A549 (cell line): ENCODE measurements around the gene BNIP5. TPM values are rescaled to one million over a fixed set of nuclear protein-coding genes. Genes with fewer than 3 reads are reported as not detected.

ENCODE experiments used
- ATAC-seq, 2 experiments: fragments of 200-7000 bp in 1 of 2; fragments of >200 bp in 1 of 2; cut with Nextera tagmentation in 1 of 2; cut with Tn5 transposase in 1 of 2; 3 replicates each; pipeline versions ENCODE4 v1.8.0 to v1.9.1; 2018 to 2020; ENCODE audit warnings: mild to moderate bottlenecking in 1 of 2, moderate library complexity in 1 of 2
- CTCF ChIA-PET: fragments of 300-600 bp; sonication (Branson Sonifier 250); formaldehyde crosslinking; extraction: SDS; loops from one replicate; lab custom pipeline; 2021; ENCODE audit warnings: antibody characterized with exemption, inconsistent platforms; lab: Yijun Ruan, JAX
- POLR2A ChIA-PET: fragments of 350-600 bp; formaldehyde crosslinking; extraction: SDS; loops from one replicate; lab custom pipeline; 2021; ENCODE audit warnings: antibody characterized with exemption, inconsistent platforms; lab: Yijun Ruan, JAX
- DNase-seq, 2 experiments: peaks; one replicate each; pipeline versions ENCODE4 v3.0.0 to v3.0.0-alpha.2; 2011 to 2016; ENCODE audit warnings: low read depth in 1 of 2, low spot score in 1 of 2
- FAIRE-seq: peaks from 2 replicates; lab custom pipeline; 2011; peaks lifted over from hg19 to GRCh38; lab: Jason Lieb, UNC
- H3K27ac ChIP-seq, 2 experiments: fragments of >200 bp; sonication (Bioruptor Twin); formaldehyde crosslinking; 3 replicates each; pipeline ENCODE4 v1.5.1; 2016 to 2017
- H3K4me1 ChIP-seq: fragments of >200 bp; sonication (Bioruptor Twin); formaldehyde crosslinking; 3 replicates; pipeline ENCODE4 v1.6.1; 2016
- H3K4me2 ChIP-seq: fragments of >200 bp; sonication (Bioruptor Twin); formaldehyde crosslinking; 3 replicates; pipeline ENCODE4 v1.6.1; 2016
- H3K4me3 ChIP-seq: fragments of >200 bp; sonication (Bioruptor Twin); formaldehyde crosslinking; 3 replicates; pipeline ENCODE4 v1.5.1; 2016
- H3K9me3 ChIP-seq: fragments of >200 bp; sonication (Bioruptor Twin); formaldehyde crosslinking; 3 replicates; pipeline ENCODE4 v1.6.1; 2016
- BHLHE40 ChIP-seq: IDR thresholded peaks from 2 replicates; pipeline ENCODE4 v1.6.1; 2012; ENCODE audit warnings: low read depth, low read length, inconsistent platforms
- CBX2 ChIP-seq: fragments of 200-600 bp; sonication (generic); IDR thresholded peaks from 2 replicates; pipeline ENCODE4 v1.6.1; 2016; ENCODE audit warnings: low read depth, mild to moderate bottlenecking, borderline replicate concordance
- CHD4 ChIP-seq: fragments of 200-600 bp; sonication (generic); IDR thresholded peaks from 2 replicates; pipeline ENCODE4 v1.6.1; 2016; ENCODE audit warnings: antibody characterized with exemption, mild to moderate bottlenecking, borderline replicate concordance
- E2F6 ChIP-seq: IDR thresholded peaks from 2 replicates; pipeline ENCODE4 v1.6.1; 2012; ENCODE audit warnings: low read depth, borderline replicate concordance
- ELK1 ChIP-seq: fragments of 150-350 bp; IDR thresholded peaks from 2 replicates; pipeline ENCODE4 v1.6.1; 2014; ENCODE audit warnings: low read depth, mild to moderate bottlenecking, low read length
- EP300 ChIP-seq, 2 experiments: fragments of >200 bp; sonication (Bioruptor Twin); formaldehyde crosslinking; IDR thresholded peaks; 2 replicates in 1 of 2; 3 replicates in 1 of 2; pipeline ENCODE4 v1.6.1; 2016 to 2017
- FOSL2 ChIP-seq, 2 experiments: fragments of 450-650 bp in 1 of 2; fragments of >200 bp in 1 of 2; sonication (Bioruptor Twin) in 1 of 2; formaldehyde crosslinking; IDR thresholded peaks; 2 replicates each; pipeline versions ENCODE4 v1.5.0 to v1.6.1; 2016 to 2020; ENCODE audit warnings: mild to moderate bottlenecking in 1 of 2, moderate library complexity in 1 of 2
- JUN ChIP-seq, 2 experiments: fragments of >200 bp; sonication (Bioruptor Twin); formaldehyde crosslinking; IDR thresholded peaks; 2 replicates in 1 of 2; 3 replicates in 1 of 2; pipeline ENCODE4 v1.6.1; 2016 to 2017
- MAFK ChIP-seq: fragments of 450-650 bp; IDR thresholded peaks from 2 replicates; pipeline ENCODE4 v1.6.1; 2014; ENCODE audit not compliant: partially characterized antibody
- NFE2L2 ChIP-seq: fragments of 150-350 bp; conservative IDR thresholded peaks from 2 replicates; pipeline ENCODE4 v1.6.1; 2014; ENCODE audit warnings: low read length
- NPAS2 ChIP-seq: fragments of 250-450 bp; sonication (Bioruptor Pico); IDR thresholded peaks from 2 replicates; pipeline ENCODE4 v1.8.0; 2022; ENCODE audit warnings: mild to moderate bottlenecking, moderate library complexity, borderline replicate concordance
- NR3C1 ChIP-seq: fragments of >200 bp; sonication (Bioruptor Twin); formaldehyde crosslinking; IDR thresholded peaks from 3 replicates; pipeline ENCODE4 v1.6.1; 2017
- POLR2A ChIP-seq: IDR thresholded peaks from 2 replicates; pipeline ENCODE4 v1.6.1; 2012; ENCODE audit warnings: mild to moderate bottlenecking, low read length
- RAD21 ChIP-seq, 2 experiments: fragments of >200 bp in 1 of 2; sonication (Bioruptor Twin) in 1 of 2; formaldehyde crosslinking in 1 of 2; IDR thresholded peaks in 1 of 2; conservative IDR thresholded peaks in 1 of 2; 2 replicates in 1 of 2; 3 replicates in 1 of 2; pipeline ENCODE4 v1.6.1; 2012 to 2018; ENCODE audit warnings: inconsistent platforms in 1 of 2
- RCOR1 ChIP-seq: fragments of 150-350 bp; IDR thresholded peaks from 2 replicates; pipeline ENCODE4 v1.6.1; 2014; ENCODE audit warnings: antibody characterized with exemption, low read length, low read depth
- RNF2 ChIP-seq: fragments of 200-600 bp; sonication (generic); IDR thresholded peaks from 2 replicates; pipeline ENCODE4 v1.6.1; 2016; ENCODE audit warnings: low read depth, mild to moderate bottlenecking, antibody characterized with exemption, moderate library complexity, borderline replicate concordance
- TP53 ChIP-seq: fragments of 250-450 bp; sonication (Bioruptor Pico); IDR thresholded peaks from 2 replicates; pipeline ENCODE4 v1.5.0; 2021; ENCODE audit warnings: mild to moderate bottlenecking, moderate library complexity
- ZC3H11A ChIP-seq: fragments of 450-650 bp; IDR thresholded peaks from 2 replicates; pipeline ENCODE4 v1.6.1; 2014; ENCODE audit warnings: antibody characterized with exemption, mild to moderate bottlenecking
- WGBS: methylation state at CpG from one replicate; pipeline ENCODE4 v1.1.6; 2017; ENCODE audit errors: missing lambda C conversion rate; 5-methylcytosine and 5-hydroxymethylcytosine counted together
- polyA plus RNA-seq, 4 experiments: library from polyadenylated mRNA; depleted of rRNA in 3 of 4; stranded (reverse); fragments of >200 nt; fragmentation: RNase III in 1 of 4; extraction: RNeasy Plus Mini Kit Qiagen cat#74134 plus additional on column Dnase treatment in 1 of 4; gene quantifications; 2 replicates in 3 of 4; 3 replicates in 1 of 4; pipeline ENCODE4 v1.2.3, GENCODE V29; 2011 to 2017
- TF ChIP-seq, protein P1 (sequence below): fragments of 250-450 bp; sonication (Bioruptor Pico); IDR thresholded peaks from 2 replicates; pipeline ENCODE4 v1.5.0; 2021; ENCODE audit warnings: mild to moderate bottlenecking, moderate library complexity, borderline replicate concordance
- TF ChIP-seq, protein P2 (sequence below): fragments of 450-650 bp; IDR thresholded peaks from 2 replicates; pipeline ENCODE4 v1.6.1; 2014; ENCODE audit warnings: antibody characterized with exemption
- TF ChIP-seq, protein P3 (sequence below): IDR thresholded peaks from 2 replicates; pipeline ENCODE4 v1.6.1; 2012
- TF ChIP-seq, protein P4 (sequence below): fragments of >200 bp; sonication (Bioruptor Twin); formaldehyde crosslinking; IDR thresholded peaks from 2 replicates; pipeline ENCODE4 v1.6.1; 2016

BNIP5 gene
- polyA plus RNA-seq, 2 of the 4 experiments (the other 2 are of a cell fraction): not detected

GRCh38 chr6:36268478-36269275, 68.0 kb downstream of the BNIP5 start:
- FAIRE-seq (no peak), DNase-seq (no peak), ATAC-seq (no peak)
- 85% methylated on average over 10 of the region's 12 CpGs for WGBS
- H3K9me3 ChIP-seq: no peaks in the 10 kb centered on the region; the same call in 2 of the 3 replicates
- H3K4me2 ChIP-seq: no peak overlapping the region
- TF ChIP-seq EP300 (IDR thresholded peaks at IDR 0.05) (no peak), TP53 (CRISPR knock-in tag) (no peak), RCOR1 (no peak), MAFK (no peak), RNF2 (no peak)
- ChIA-PET CTCF (interaction anchor here (0.8 to 2.8 kb wide), 4 partner anchors 17 to 34 kb away, joined by 3 to 7 read pairs (median 4); no protein-coding TSS in a partner anchor), POLR2A (no interaction called here)
- H3K4me3 ChIP-seq: no peak overlapping the region
- H3K27ac ChIP-seq: no peak overlapping the region
- H3K4me1 ChIP-seq: no peaks in the 10 kb centered on the region

GRCh38 chr6:36267731-36268477, 68.8 kb downstream of the BNIP5 start:
- no peak for TF ChIP-seq FOSL2 (IDR thresholded peaks at IDR 0.05)
- TF ChIP-seq FOSL2 (CRISPR knock-in tag; IDR thresholded peaks at IDR 0.05): no peak
- TF ChIP-seq NR3C1: no peak
- no peak for TF ChIP-seq RAD21 (conservative IDR thresholded peaks at IDR 0.05 in 1 of 2, IDR thresholded peaks at IDR 0.05 in 1 of 2)
- no peak for TF ChIP-seq ZC3H11A
- TF ChIP-seq, protein P1, sequence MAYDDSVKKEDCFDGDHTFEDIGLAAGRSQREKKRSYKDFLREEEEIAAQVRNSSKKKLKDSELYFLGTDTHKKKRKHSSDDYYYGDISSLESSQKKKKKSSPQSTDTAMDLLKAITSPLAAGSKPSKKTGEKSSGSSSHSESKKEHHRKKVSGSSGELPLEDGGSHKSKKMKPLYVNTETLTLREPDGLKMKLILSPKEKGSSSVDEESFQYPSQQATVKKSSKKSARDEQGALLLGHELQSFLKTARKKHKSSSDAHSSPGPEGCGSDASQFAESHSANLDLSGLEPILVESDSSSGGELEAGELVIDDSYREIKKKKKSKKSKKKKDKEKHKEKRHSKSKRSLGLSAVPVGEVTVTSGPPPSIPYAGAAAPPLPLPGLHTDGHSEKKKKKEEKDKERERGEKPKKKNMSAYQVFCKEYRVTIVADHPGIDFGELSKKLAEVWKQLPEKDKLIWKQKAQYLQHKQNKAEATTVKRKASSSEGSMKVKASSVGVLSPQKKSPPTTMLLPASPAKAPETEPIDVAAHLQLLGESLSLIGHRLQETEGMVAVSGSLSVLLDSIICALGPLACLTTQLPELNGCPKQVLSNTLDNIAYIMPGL (CRISPR knock-in tag): no peak
- TF ChIP-seq, protein P2, sequence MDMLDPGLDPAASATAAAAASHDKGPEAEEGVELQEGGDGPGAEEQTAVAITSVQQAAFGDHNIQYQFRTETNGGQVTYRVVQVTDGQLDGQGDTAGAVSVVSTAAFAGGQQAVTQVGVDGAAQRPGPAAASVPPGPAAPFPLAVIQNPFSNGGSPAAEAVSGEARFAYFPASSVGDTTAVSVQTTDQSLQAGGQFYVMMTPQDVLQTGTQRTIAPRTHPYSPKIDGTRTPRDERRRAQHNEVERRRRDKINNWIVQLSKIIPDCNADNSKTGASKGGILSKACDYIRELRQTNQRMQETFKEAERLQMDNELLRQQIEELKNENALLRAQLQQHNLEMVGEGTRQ: no peak
- TF ChIP-seq JUN (IDR thresholded peaks at IDR 0.05): no peak
- no peak for TF ChIP-seq ELK1
- no peak for TF ChIP-seq E2F6
- TF ChIP-seq NFE2L2: no peak
- TF ChIP-seq CBX2: no peak
- no peak for TF ChIP-seq CHD4
- TF ChIP-seq, protein P3, sequence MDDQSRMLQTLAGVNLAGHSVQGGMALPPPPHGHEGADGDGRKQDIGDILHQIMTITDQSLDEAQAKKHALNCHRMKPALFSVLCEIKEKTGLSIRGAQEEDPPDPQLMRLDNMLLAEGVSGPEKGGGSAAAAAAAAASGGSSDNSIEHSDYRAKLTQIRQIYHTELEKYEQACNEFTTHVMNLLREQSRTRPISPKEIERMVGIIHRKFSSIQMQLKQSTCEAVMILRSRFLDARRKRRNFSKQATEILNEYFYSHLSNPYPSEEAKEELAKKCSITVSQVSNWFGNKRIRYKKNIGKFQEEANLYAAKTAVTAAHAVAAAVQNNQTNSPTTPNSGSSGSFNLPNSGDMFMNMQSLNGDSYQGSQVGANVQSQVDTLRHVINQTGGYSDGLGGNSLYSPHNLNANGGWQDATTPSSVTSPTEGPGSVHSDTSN: no peak
- TF ChIP-seq BHLHE40: no peak
- TF ChIP-seq, protein P4, sequence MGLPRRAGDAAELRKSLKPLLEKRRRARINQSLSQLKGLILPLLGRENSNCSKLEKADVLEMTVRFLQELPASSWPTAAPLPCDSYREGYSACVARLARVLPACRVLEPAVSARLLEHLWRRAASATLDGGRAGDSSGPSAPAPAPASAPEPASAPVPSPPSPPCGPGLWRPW: no peak
- no peak for TF ChIP-seq MAFK
- TF ChIP-seq NPAS2 (CRISPR knock-in tag): no peak
- no peak for TF ChIP-seq POLR2A
- Histone ChIP-seq H3K9me3 (no peaks in the 10 kb centered on the region; the same call in 2 of the 3 replicates), H3K4me3 (no peak overlapping the region), H3K27ac (no peak overlapping the region), H3K4me2 (no peak overlapping the region), H3K4me1 (no peaks in the 10 kb centered on the region)
- ATAC-seq (no peak), DNase-seq (no peak), FAIRE-seq (no peak)
- ChIA-PET POLR2A (no interaction called here), CTCF (interaction anchor here (0.8 to 2.8 kb wide), 4 partner anchors 16 to 35 kb away, joined by 3 to 7 read pairs (median 4); no protein-coding TSS in a partner anchor)
- 83% methylated on average over 4 of the region's 4 CpGs for WGBS
